ENCODE results near the gene CCL13. TPM values are rescaled to one million over a fixed set of nuclear protein-coding genes. Genes with fewer than 3 reads are reported as not detected.

The CCL13 gene
- total RNA-seq, 4 donors from 2014 or later = 0.57 to 1.6 (median 1.4) TPM; not detected in 1

DNA sequence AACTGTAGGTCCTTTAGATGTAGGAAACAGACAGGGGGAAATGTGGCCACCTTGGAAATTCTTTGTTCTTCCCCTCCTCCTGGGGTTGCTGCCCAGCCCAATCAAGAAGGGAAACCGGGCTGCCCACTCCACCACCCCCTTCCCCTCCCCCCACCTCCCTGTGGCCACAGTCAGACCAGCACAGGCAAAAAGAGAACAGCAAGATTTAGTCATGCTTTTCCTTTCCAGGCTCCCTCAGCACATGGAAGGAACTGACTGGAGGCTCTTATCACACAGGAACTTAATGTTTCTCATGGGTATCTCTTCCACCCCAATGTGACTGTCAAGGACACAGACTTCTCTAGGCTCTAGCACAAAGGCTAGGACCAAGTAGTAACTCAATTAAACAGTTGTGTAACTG lies 9.7 kb downstream of the CCL13 start:
- Histone ChIP-seq H3K4me1 (peaks cover 0 to 3% (median 0%) of the 10 kb centered on the region in 3 donors), H3K4me3 (no peak overlapping the region), H3K27ac (no peak overlapping the region), H3K9me3 (no peaks in the 10 kb centered on the region), H3K36me3 (no peaks in the 10 kb centered on the region), H3K27me3 (peaks cover 0 to 65% (median 0%) of the 10 kb centered on the region in 4 donors)
- intact Hi-C loops (cut with DNase I) = no loop called here
- DNase-seq = no peak
- TF ChIP-seq POLR2A (IDR thresholded peaks at IDR 0.05) = no peak
- no peak for TF ChIP-seq CTCF (IDR thresholded peaks at IDR 0.05)
- 11% methylated on average over 1 of the region's 1 CpG; no CpG with 5 or more reads in 1 of the 2 donors for WGBS, 2 donors

GRCh38 chr17:34366529-34367107 lies 10.3 kb downstream of the CCL13 start:
- DNase-seq = no peak
- intact Hi-C loops (cut with DNase I) = no loop called here
- Histone ChIP-seq H3K4me3 (no peak overlapping the region), H3K4me1 (no peaks in the 10 kb centered on the region), H3K27me3 (peaks cover 0 to 64% (median 0%) of the 10 kb centered on the region in 4 donors), H3K36me3 (no peaks in the 10 kb centered on the region), H3K9me3 (no peaks in the 10 kb centered on the region), H3K27ac (no peak overlapping the region)
- 57 to 59% methylated on average over 2 to 4 of the region's 4 CpGs for WGBS, 2 donors
- no peak for TF ChIP-seq CTCF (IDR thresholded peaks at IDR 0.05)
- no peak for TF ChIP-seq POLR2A (IDR thresholded peaks at IDR 0.05)

- DNase-seq = no peak
- H3K36me3 ChIP-seq = no peaks in the 10 kb centered on the region
- H3K4me1 ChIP-seq = no peaks in the 10 kb centered on the region
- 63 to 88% methylated on average over 7 to 9 of the region's 9 CpGs for WGBS, 2 donors
- intact Hi-C loops (cut with DNase I) = no loop called here
- no peak overlapping the region for H3K27ac ChIP-seq
- no peak for TF ChIP-seq POLR2A (IDR thresholded peaks at IDR 0.05)
- no peak for TF ChIP-seq CTCF (IDR thresholded peaks at IDR 0.05)
- no peaks in the 10 kb centered on the region for H3K9me3 ChIP-seq
- H3K27me3 ChIP-seq = peaks cover 0 to 54% (median 0%) of the 10 kb centered on the region in 4 donors
- no peak overlapping the region for H3K4me3 ChIP-seq
Observed at GRCh38 chr17:34367486-34368195, 11.4 kb downstream of the CCL13 start.

DNA sequence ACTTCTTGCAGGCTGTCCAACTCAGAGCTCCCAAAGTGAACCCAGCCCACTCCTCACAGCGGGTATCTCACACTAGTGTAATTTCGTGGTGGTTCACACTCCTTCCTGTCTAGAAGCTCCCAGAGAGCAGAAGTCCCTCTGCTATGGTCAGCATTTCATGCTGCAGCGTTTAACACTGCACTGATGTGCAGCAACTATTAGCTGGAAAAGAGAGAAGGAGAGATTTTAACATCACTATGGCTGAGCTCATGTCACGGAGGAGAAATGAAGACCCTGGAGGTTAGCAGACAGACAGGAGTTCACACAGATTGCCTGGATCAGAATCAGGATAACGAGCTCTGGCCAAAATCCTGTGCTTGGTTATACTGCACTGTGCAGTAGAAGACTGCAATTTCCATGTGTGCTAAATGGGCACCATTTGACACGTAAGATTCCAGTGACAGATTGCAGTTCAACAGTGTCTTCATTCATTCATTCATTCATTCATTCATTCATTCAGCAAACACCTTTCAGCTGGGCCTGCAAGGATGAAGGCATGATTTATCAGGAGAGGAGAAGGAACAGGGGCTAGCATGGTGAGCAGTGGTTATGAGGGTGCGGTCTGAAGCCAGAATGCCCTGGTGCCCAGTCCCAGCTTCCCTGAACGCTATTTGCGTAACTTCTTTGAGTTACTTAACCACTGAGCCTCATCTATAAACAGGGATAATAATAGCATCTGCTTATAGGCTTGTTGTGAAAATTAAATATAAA lies 12.1 kb downstream of the CCL13 start:
- 65 to 84% methylated on average over 7 to 9 of the region's 9 CpGs for WGBS, 2 donors
- TF ChIP-seq CTCF (IDR thresholded peaks at IDR 0.05) = no peak
- intact Hi-C loops (cut with DNase I) = no loop called here
- Histone ChIP-seq H3K4me1 (no peaks in the 10 kb centered on the region), H3K9me3 (no peaks in the 10 kb centered on the region), H3K27ac (no peak overlapping the region), H3K27me3 (peaks cover 0 to 47% (median 0%) of the 10 kb centered on the region in 4 donors), H3K4me3 (no peak overlapping the region), H3K36me3 (no peaks in the 10 kb centered on the region)
- no peak for DNase-seq

- no peaks in the 10 kb centered on the region for H3K9me3 ChIP-seq
- 55% methylated on average over 4 of the region's 4 CpGs for WGBS, 2 donors
- H3K27me3 ChIP-seq = peaks cover 0 to 41% (median 0%) of the 10 kb centered on the region in 4 donors
- no peak overlapping the region for H3K4me3 ChIP-seq
- intact Hi-C loops (cut with DNase I) = no loop called here
- DNase-seq = no peak
- no peak overlapping the region for H3K27ac ChIP-seq
- H3K36me3 ChIP-seq = no peaks in the 10 kb centered on the region
- H3K4me1 ChIP-seq = no peaks in the 10 kb centered on the region
- TF ChIP-seq POLR2A (IDR thresholded peaks at IDR 0.05) (no peak), CTCF (IDR thresholded peaks at IDR 0.05) (no peak)
Observed at GRCh38 chr17:34368946-34369500, 12.7 kb downstream of the CCL13 start.

Data from esophagus squamous epithelium (tissue), 5 donors.